DND-41 (cell line): ENCODE measurements around the gene MYOM3.

Source experiments
- ATAC-seq: fragments of 200-7000 bp; cut with Tn5 transposase; 3 replicates; pipeline ENCODE4 v1.9.1; 2021; ENCODE audit warnings: low read depth; ENCODE audit not compliant: insufficient read depth
- DNase-seq: peaks from one replicate; pipeline ENCODE4 v3.0.0-alpha.2; 2020
- H2AFZ ChIP-seq: 2 replicates; pipeline ENCODE4 v1.6.0; 2012; ENCODE audit warnings: low read depth, low read length
- H3K27ac ChIP-seq: 2 replicates; pipeline ENCODE4 v1.5.1; 2012; ENCODE audit warnings: low read length, inconsistent platforms
- H3K27me3 ChIP-seq: fragments of 200-600 bp; sonication (generic); 2 replicates; pipeline ENCODE4 v1.6.0; 2012; ENCODE audit warnings: low read length, mild to moderate bottlenecking, inconsistent platforms; ENCODE audit not compliant: insufficient read depth, poor library complexity
- H3K36me3 ChIP-seq: 2 replicates; pipeline ENCODE4 v1.5.1; 2012; ENCODE audit warnings: low read length, inconsistent platforms; ENCODE audit not compliant: insufficient read depth
- H3K4me1 ChIP-seq: 2 replicates; pipeline ENCODE4 v1.5.1; 2012; ENCODE audit warnings: mild to moderate bottlenecking, low read length; ENCODE audit not compliant: insufficient read depth
- H3K4me2 ChIP-seq: 2 replicates; pipeline ENCODE4 v1.6.0; 2012; ENCODE audit warnings: mild to moderate bottlenecking, moderate library complexity, low read length, inconsistent platforms; ENCODE audit not compliant: insufficient read depth
- H3K4me3 ChIP-seq, 2 experiments: fragments of 200-600 bp in 1 of 2; shearing (Covaris generic) in 1 of 2; 2 replicates each; pipeline ENCODE4 v1.5.1; 2012 to 2016; ENCODE audit warnings: inconsistent platforms in 2 of 2, low read length in 2 of 2, mild to moderate bottlenecking in 2 of 2, low read depth in 1 of 2, moderate library complexity in 1 of 2
- H3K79me2 ChIP-seq: 2 replicates; pipeline ENCODE4 v1.6.0; 2012; ENCODE audit warnings: low read length, inconsistent platforms; ENCODE audit not compliant: insufficient read depth
- H3K9ac ChIP-seq: 2 replicates; pipeline ENCODE4 v1.6.0; 2012; ENCODE audit warnings: low read depth, mild to moderate bottlenecking, inconsistent platforms, low read length, moderate library complexity
- H3K9me3 ChIP-seq: 2 replicates; pipeline ENCODE4 v1.5.1; 2012; ENCODE audit warnings: low read length, moderate library complexity, mild to moderate bottlenecking, inconsistent platforms; ENCODE audit not compliant: insufficient read depth, severe bottlenecking
- H4K20me1 ChIP-seq: 2 replicates; pipeline ENCODE4 v1.6.0; 2012; ENCODE audit warnings: low read length; ENCODE audit not compliant: insufficient read depth
- EZH2 ChIP-seq: IDR thresholded peaks from 3 replicates; pipeline ENCODE4 v1.6.1; 2012; ENCODE audit warnings: borderline replicate concordance, low read depth, mild to moderate bottlenecking, moderate library complexity, low read length, inconsistent platforms; ENCODE audit not compliant: severe bottlenecking
- TF ChIP-seq, protein P1 (sequence below): IDR thresholded peaks from 2 replicates; pipeline ENCODE4 v1.5.1; 2012; ENCODE audit warnings: borderline replicate concordance, low read length, moderate library complexity, mild to moderate bottlenecking; ENCODE audit not compliant: poor library complexity, severe bottlenecking; ENCODE audit errors: extremely low read depth

The MYOM3 gene

DNA sequence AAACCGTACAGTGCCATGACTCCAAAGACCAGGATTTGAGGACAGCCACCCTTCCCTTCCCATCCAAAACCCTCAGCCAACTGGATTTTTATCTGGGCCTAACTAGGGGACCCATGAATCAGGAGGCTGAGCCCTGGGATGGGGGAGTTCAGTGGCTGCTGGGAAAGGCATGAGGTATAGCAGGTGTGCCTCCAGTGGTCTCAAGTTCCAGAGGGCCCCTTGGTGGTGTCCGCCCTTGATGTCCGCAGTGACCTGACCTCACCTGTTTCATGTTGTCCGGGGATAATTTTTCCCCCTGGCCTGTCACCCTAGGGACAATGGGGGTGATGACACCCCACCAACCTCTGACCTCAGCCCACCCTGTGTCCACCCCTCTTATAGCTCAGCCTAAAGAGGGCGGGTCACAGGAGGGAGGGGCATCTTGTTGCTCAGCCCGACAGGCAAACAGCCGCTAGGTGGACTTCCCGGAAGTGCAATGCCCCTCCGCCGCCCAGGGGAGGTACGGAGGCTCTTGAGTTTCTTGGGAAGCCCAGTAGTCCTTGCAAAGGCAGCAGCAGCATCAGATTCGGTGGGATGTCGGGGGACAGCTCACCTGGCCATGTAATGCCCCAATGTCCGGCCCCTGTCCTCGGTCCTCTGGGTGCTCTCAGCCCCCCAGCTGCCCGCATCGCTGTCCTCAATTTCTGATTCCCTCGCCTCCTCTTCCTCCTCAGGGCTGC is 44.8 kb upstream of the MYOM3 start:
- DNase-seq (no peak), ATAC-seq (no peak)
- Histone ChIP-seq H3K9me3 (no peaks in the 10 kb centered on the region), H3K36me3 (no peaks in the 10 kb centered on the region), H4K20me1 (peaks cover 4% of the 10 kb centered on the region; the same call in 1 of the 2 replicates), H3K4me2 (no peak overlapping the region), H3K27me3 (peaks cover 25% of the 10 kb centered on the region), H3K4me1 (no peaks in the 10 kb centered on the region), H3K27ac (no peak overlapping the region), H3K4me3 (no peak overlapping the region), H3K9ac (no peak overlapping the region), H3K79me2 (no peaks in the 10 kb centered on the region), H2AFZ (no peak overlapping the region)
- TF ChIP-seq, protein P1, sequence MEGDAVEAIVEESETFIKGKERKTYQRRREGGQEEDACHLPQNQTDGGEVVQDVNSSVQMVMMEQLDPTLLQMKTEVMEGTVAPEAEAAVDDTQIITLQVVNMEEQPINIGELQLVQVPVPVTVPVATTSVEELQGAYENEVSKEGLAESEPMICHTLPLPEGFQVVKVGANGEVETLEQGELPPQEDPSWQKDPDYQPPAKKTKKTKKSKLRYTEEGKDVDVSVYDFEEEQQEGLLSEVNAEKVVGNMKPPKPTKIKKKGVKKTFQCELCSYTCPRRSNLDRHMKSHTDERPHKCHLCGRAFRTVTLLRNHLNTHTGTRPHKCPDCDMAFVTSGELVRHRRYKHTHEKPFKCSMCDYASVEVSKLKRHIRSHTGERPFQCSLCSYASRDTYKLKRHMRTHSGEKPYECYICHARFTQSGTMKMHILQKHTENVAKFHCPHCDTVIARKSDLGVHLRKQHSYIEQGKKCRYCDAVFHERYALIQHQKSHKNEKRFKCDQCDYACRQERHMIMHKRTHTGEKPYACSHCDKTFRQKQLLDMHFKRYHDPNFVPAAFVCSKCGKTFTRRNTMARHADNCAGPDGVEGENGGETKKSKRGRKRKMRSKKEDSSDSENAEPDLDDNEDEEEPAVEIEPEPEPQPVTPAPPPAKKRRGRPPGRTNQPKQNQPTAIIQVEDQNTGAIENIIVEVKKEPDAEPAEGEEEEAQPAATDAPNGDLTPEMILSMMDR = no peak
- no peak for TF ChIP-seq EZH2

DNA sequence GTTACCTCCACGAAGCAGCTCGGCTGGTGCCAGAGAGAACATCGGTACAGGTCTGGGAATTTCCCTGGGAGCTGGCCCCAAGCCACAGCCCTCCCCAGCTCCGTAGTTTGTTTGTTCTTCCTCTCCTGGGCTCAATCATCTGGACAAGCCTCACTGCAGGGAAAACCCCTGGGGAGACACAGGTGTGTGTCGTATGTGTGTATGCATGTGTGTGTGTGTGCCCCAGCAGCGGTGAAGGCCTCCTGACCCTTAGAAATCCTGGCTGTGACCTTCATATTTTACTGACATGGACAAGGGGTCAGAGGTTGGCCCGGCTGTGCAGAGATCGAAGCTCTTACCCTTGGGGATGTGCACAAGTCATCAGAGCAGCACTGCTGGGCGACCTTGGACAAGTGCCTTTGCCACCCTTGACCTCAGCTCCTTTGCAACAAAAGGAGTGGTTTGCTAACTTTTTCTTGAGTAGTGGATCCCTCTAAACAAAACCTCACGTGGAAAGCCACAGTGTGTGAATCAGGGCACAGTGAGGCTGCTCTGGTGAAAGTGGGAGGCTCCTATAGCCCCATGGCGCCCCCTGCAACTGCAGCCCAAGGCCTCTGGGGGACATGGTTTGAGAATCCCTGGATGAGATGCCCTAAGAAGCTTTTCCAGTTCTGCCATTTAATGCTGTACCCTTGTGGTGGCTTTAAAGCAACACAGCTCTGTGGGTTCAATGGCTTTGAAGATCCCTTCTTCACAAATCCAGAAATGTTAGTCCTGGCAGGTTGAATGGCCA is 43.3 kb upstream of the MYOM3 start:
- H3K36me3 ChIP-seq = no peaks in the 10 kb centered on the region
- H3K27ac ChIP-seq = no peak overlapping the region
- no peak overlapping the region for H3K4me3 ChIP-seq
- DNase-seq (no peak), ATAC-seq (no peak)
- peaks cover 4% of the 10 kb centered on the region; the same call in 1 of the 2 replicates for H4K20me1 ChIP-seq
- no peaks in the 10 kb centered on the region for H3K4me1 ChIP-seq
- H3K9me3 ChIP-seq = no peaks in the 10 kb centered on the region
- no peak overlapping the region for H3K9ac ChIP-seq
- H3K79me2 ChIP-seq = no peaks in the 10 kb centered on the region
- H3K27me3 ChIP-seq = peaks cover 30% of the 10 kb centered on the region
- H2AFZ ChIP-seq = no peak overlapping the region
- TF ChIP-seq EZH2 = no peak
- TF ChIP-seq, protein P1 = peak; percentile 32
- H3K4me2 ChIP-seq = no peak overlapping the region

DNA sequence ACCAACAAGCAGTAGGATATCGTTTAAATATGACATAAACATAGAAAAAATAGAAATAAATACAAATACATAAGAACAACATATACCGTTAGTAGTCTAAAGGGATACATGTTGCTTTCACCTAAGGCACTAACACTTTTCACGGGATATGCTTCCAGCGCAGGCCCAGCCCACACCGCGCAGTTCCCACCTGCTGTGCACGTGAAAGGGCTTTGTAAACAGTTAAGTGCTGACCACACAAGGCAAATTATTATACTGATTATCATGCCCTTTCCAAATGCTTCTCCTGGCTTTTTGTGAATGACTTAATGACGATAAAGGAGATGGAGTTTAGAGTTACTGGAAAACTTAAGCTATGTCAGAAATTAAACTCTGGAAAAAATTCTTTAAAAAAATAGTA is 42.3 kb upstream of the MYOM3 start:
- no peak for ATAC-seq
- H3K36me3 ChIP-seq = no peaks in the 10 kb centered on the region
- no peak overlapping the region for H3K27ac ChIP-seq
- no peak for DNase-seq
- H3K79me2 ChIP-seq = no peaks in the 10 kb centered on the region
- no peak overlapping the region for H2AFZ ChIP-seq
- peaks cover 35% of the 10 kb centered on the region for H3K27me3 ChIP-seq
- peaks cover 4% of the 10 kb centered on the region; the same call in 1 of the 2 replicates for H4K20me1 ChIP-seq
- H3K4me1 ChIP-seq = no peaks in the 10 kb centered on the region
- H3K4me3 ChIP-seq = no peak overlapping the region
- no peaks in the 10 kb centered on the region for H3K9me3 ChIP-seq
- no peak overlapping the region for H3K4me2 ChIP-seq
- H3K9ac ChIP-seq = no peak overlapping the region
- no peak for TF ChIP-seq EZH2
- TF ChIP-seq, protein P1 = no peak
